ENCODE data around the gene PNMA8A. TPM values are rescaled to one million over a fixed set of nuclear protein-coding genes. Genes with fewer than 3 reads are reported as not detected.

PNMA8A gene
- polyA plus RNA-seq, 1 donor (not counting 4 experiments of a cell fraction or from before 2014, with no cell fraction given): 0.24 TPM

- Histone ChIP-seq H4K20me1 (ENCODE audit: control insufficient read depth, extremely low read depth, insufficient read depth, low read length) (no peaks in the 10 kb centered on the region), H3K79me2 (ENCODE audit: control insufficient read depth, insufficient read depth, low read length) (no peaks in the 10 kb centered on the region), H3K4me2 (ENCODE audit: control insufficient read depth, extremely low read depth, insufficient read depth, low read depth, low read length) (no peak overlapping the region), H2AFZ (ENCODE audit: control insufficient read depth, low read length) (no peak overlapping the region), H3K9me1 (ENCODE audit: control insufficient read depth, extremely low read depth, insufficient read depth, low read length) (no peaks in the 10 kb centered on the region), H3K36me3 (ENCODE audit: control insufficient read depth in 2 of 2, extremely low read depth in 1 of 2, insufficient read depth in 2 of 2, low read length in 2 of 2) (no peaks in the 10 kb centered on the region), H3K27me3 (ENCODE audit: control insufficient read depth, extremely low read depth, insufficient read depth, low read length) (peaks cover 40% of the 10 kb centered on the region), H3K4me3 (ENCODE audit: control insufficient read depth in 2 of 3, extremely low read depth in 1 of 3, insufficient read depth in 2 of 3, low read depth in 1 of 3, low read length in 3 of 3) (no peak overlapping the region), H3K9ac (ENCODE audit: control insufficient read depth, extremely low read depth, insufficient read depth, low read length) (no peak overlapping the region), H3K27ac (ENCODE audit: control insufficient read depth, insufficient read depth, low read length) (no peak overlapping the region), H3K9me3 (ENCODE audit: control insufficient read depth, low read depth, low read length) (no peaks in the 10 kb centered on the region), H3K4me1 (ENCODE audit: control insufficient read depth, extremely low read depth, insufficient read depth, low read length) (peaks cover 6% of the 10 kb centered on the region)
- dilution Hi-C loops (cut with MboI; ENCODE audit: extremely low pct_ligation_motif_present, low sequenced_read_pairs): no loop called here
- DNase-seq (ENCODE audit: low read depth, low spot score): no peak
- TF ChIP-seq, protein P1, sequence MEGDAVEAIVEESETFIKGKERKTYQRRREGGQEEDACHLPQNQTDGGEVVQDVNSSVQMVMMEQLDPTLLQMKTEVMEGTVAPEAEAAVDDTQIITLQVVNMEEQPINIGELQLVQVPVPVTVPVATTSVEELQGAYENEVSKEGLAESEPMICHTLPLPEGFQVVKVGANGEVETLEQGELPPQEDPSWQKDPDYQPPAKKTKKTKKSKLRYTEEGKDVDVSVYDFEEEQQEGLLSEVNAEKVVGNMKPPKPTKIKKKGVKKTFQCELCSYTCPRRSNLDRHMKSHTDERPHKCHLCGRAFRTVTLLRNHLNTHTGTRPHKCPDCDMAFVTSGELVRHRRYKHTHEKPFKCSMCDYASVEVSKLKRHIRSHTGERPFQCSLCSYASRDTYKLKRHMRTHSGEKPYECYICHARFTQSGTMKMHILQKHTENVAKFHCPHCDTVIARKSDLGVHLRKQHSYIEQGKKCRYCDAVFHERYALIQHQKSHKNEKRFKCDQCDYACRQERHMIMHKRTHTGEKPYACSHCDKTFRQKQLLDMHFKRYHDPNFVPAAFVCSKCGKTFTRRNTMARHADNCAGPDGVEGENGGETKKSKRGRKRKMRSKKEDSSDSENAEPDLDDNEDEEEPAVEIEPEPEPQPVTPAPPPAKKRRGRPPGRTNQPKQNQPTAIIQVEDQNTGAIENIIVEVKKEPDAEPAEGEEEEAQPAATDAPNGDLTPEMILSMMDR (optimal IDR thresholded peaks at IDR 0.05 in 1 of 3, IDR thresholded peaks at IDR 0.05 in 1 of 3, conservative IDR thresholded peaks at IDR 0.05 in 1 of 3; ENCODE audit: extremely low read depth in 1 of 3, insufficient read depth in 2 of 3, low read length in 3 of 3): no peak
- TF ChIP-seq EZH2 (IDR thresholded peaks at IDR 0.05; ENCODE audit: low read length): no peak
- no peak for FAIRE-seq
Observed at GRCh38 chr19:46490774-46491173, 19.4 kb upstream of the PNMA8A start.

DNA sequence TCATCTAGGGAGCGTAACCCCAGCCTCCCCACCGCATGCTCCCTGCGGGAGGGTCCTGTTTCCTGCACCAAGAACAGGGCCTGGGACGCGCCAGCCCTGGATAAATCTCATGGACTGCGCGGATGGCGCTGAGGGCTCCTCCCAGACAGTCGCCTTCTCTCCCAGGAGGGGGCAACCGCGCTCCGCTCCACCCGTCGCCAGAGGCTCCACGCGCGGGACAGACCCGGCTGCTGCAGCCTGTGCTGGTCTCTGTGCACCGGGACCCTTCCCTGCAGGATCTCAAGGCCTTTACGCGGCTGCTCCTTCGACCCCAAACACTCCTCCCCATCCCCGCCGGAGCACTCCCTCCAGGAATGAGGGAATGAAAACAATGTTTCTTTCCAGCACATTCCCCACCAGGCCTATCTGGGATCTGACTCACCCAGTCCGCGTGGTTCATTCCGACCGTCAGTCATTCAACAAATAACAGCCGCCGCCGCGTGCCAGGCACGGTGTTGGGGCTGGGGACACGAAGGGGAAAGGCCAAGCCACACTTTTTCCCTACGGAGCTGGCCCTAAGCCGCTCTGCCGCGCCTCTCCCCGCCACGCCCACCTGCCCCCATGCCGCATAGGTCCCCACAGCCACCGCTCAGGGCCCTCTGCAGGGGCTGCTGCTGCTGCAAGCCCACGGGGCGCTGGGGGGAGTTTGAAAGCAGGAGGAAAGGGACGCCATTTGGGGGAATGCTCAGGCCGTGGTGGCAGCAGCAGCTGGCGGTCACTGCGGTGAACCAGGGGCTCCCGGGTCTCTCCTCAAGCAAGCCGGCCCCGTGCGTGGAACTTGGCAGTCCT is 18.3 kb upstream of the PNMA8A start:
- H3K4me3 ChIP-seq (ENCODE audit: control insufficient read depth in 2 of 3, extremely low read depth in 1 of 3, insufficient read depth in 2 of 3, low read depth in 1 of 3, low read length in 3 of 3): no peak overlapping the region
- H3K9me3 ChIP-seq (ENCODE audit: control insufficient read depth, low read depth, low read length): no peaks in the 10 kb centered on the region
- H3K4me2 ChIP-seq (ENCODE audit: control insufficient read depth, extremely low read depth, insufficient read depth, low read depth, low read length): peak overlapping the region; percentile 14
- no peak overlapping the region for H3K9ac ChIP-seq (ENCODE audit: control insufficient read depth, extremely low read depth, insufficient read depth, low read length)
- FAIRE-seq (no peak), DNase-seq (ENCODE audit: low read depth, low spot score) (no peak)
- TF ChIP-seq EZH2 (IDR thresholded peaks at IDR 0.05; ENCODE audit: low read length): no peak
- TF ChIP-seq, protein P1 (optimal IDR thresholded peaks at IDR 0.05 in 1 of 3, IDR thresholded peaks at IDR 0.05 in 1 of 3, conservative IDR thresholded peaks at IDR 0.05 in 1 of 3; ENCODE audit: extremely low read depth in 1 of 3, insufficient read depth in 2 of 3, low read length in 3 of 3): peak; percentile 10 to 55 (median 27)
- dilution Hi-C loops (cut with MboI; ENCODE audit: extremely low pct_ligation_motif_present, low sequenced_read_pairs): no loop called here
- H4K20me1 ChIP-seq (ENCODE audit: control insufficient read depth, extremely low read depth, insufficient read depth, low read length): no peaks in the 10 kb centered on the region
- peaks cover 40% of the 10 kb centered on the region for H3K27me3 ChIP-seq (ENCODE audit: control insufficient read depth, extremely low read depth, insufficient read depth, low read length)
- H3K4me1 ChIP-seq (ENCODE audit: control insufficient read depth, extremely low read depth, insufficient read depth, low read length): peaks cover 6% of the 10 kb centered on the region
- H3K9me1 ChIP-seq (ENCODE audit: control insufficient read depth, extremely low read depth, insufficient read depth, low read length): no peaks in the 10 kb centered on the region
- no peak overlapping the region for H3K27ac ChIP-seq (ENCODE audit: control insufficient read depth, insufficient read depth, low read length)
- no peaks in the 10 kb centered on the region for H3K79me2 ChIP-seq (ENCODE audit: control insufficient read depth, insufficient read depth, low read length)
- H2AFZ ChIP-seq (ENCODE audit: control insufficient read depth, low read length): no peak overlapping the region
- no peaks in the 10 kb centered on the region for H3K36me3 ChIP-seq (ENCODE audit: control insufficient read depth in 2 of 2, extremely low read depth in 1 of 2, insufficient read depth in 2 of 2, low read length in 2 of 2)

Data from keratinocyte (primary cell).